Lower leg skin (tissue), 4 donors: ENCODE data around the gene ATF2. TPM values are rescaled to one million over a fixed set of nuclear protein-coding genes. Genes with fewer than 3 reads are reported as not detected.

ENCODE experiments used
- DNase-seq, 2 donors: peaks; one replicate each; pipeline ENCODE4 v3.0.0-alpha.2; 2019; ENCODE audit warnings: low spot score in 2 of 2
- H3K4me3 ChIP-seq: fragments of 200-600 bp; sonication (generic); 2 replicates; pipeline ENCODE4 v1.5.1; 2017; ENCODE audit warnings: mild to moderate bottlenecking, low read depth; ENCODE audit not compliant: poor library complexity, severe bottlenecking
- CTCF ChIP-seq, 3 donors: fragments of 450-650 bp; IDR thresholded peaks; one replicate each; pipeline ENCODE4 v1.5.1; 2016; ENCODE audit warnings: antibody characterized with exemption in 3 of 3, mild to moderate bottlenecking in 3 of 3, moderate library complexity in 2 of 3
- POLR2A ChIP-seq, 2 donors: fragments of 450-650 bp; IDR thresholded peaks; one replicate each; pipeline ENCODE4 v1.6.1; 2016 to 2017; ENCODE audit warnings: antibody characterized with exemption in 2 of 2, mild to moderate bottlenecking in 1 of 2, moderate library complexity in 1 of 2
- WGBS, 2 donors: methylation state at CpG; one replicate each; pipeline ENCODE4 v1.1.5; 2018; 5-methylcytosine and 5-hydroxymethylcytosine counted together
- intact Hi-C: fragments of 100-400 bp; cut with DNase I; formaldehyde crosslinking; loops from one replicate; pipeline ENCODE4 v1.15.0; 2023; ENCODE audit warnings: low total_unique reads
- total RNA-seq, 4 donors: library from RNA; depleted of rRNA; stranded (reverse); fragments of >200 nt; gene quantifications; one replicate each; pipeline ENCODE4 v1.1.0, GENCODE V29; 2016

ATF2 gene
- total RNA-seq, 4 donors from 2014 or later = 19.1 to 24.5 (median 21.5) TPM

- intact Hi-C loops = no loop called here
- DNase-seq = no peak
- H3K4me3 ChIP-seq = no peak overlapping the region
- WGBS, 2 donors = 77 to 87% methylated on average over 5 of the region's 5 CpGs
- no peak for TF ChIP-seq POLR2A (IDR thresholded peaks at IDR 0.05)
Observed at GRCh38 chr2:175156534-175156933, 11.5 kb downstream of the ATF2 start.

- intact Hi-C loops = no loop called here
- H3K4me3 ChIP-seq = no peak overlapping the region
- no peak for DNase-seq
- TF ChIP-seq POLR2A (IDR thresholded peaks at IDR 0.05) (no peak), CTCF (IDR thresholded peaks at IDR 0.05) (no peak)
Observed at GRCh38 chr2:175154661-175155082, 13.3 kb downstream of the ATF2 start.

- TF ChIP-seq POLR2A (IDR thresholded peaks at IDR 0.05) (no peak), CTCF (IDR thresholded peaks at IDR 0.05) (no peak)
- no peak overlapping the region for H3K4me3 ChIP-seq
- no peak for DNase-seq
- intact Hi-C loops = no loop called here
- 71 to 76% methylated on average over 2 of the region's 2 CpGs for WGBS, 2 donors
Observed at GRCh38 chr2:175152242-175152641, 15.8 kb downstream of the ATF2 start.

GRCh38 chr2:175151791-175152190 is 16.2 kb downstream of the ATF2 start:
- H3K4me3 ChIP-seq = no peak overlapping the region
- intact Hi-C loops = no loop called here
- no peak for DNase-seq
- 76 to 89% methylated on average over 1 of the region's 1 CpG for WGBS, 2 donors
- TF ChIP-seq CTCF (IDR thresholded peaks at IDR 0.05) = no peak

- TF ChIP-seq CTCF (IDR thresholded peaks at IDR 0.05) (no peak), POLR2A (IDR thresholded peaks at IDR 0.05) (no peak)
- H3K4me3 ChIP-seq = no peak overlapping the region
- WGBS, 2 donors = 63 to 75% methylated on average over 4 of the region's 4 CpGs
- no peak for DNase-seq
- intact Hi-C loops = no loop called here
Observed at GRCh38 chr2:175147186-175147585, 20.8 kb downstream of the ATF2 start.

- no peak overlapping the region for H3K4me3 ChIP-seq
- intact Hi-C loops = no loop called here
- 72 to 96% methylated on average over 2 of the region's 2 CpGs for WGBS, 2 donors
- DNase-seq = no peak
- TF ChIP-seq CTCF (IDR thresholded peaks at IDR 0.05) (no peak), POLR2A (IDR thresholded peaks at IDR 0.05) (no peak)
Observed at GRCh38 chr2:175143678-175144077, 24.3 kb downstream of the ATF2 start.
